Stimulated activated CD4-positive, alpha-beta T cell treated with anti-CD3 and anti-CD28 coated beads, Interleukin-15, amount 100 ng/mL, for 24 hours (primary cell): ENCODE measurements around the gene MAGEB10.
"Not testable (repeated sequence)": the region's sequence is repeated elsewhere in the genome, so short reads cannot be mapped to it uniquely, and the experiment has no call there.

Experiments used
- DNase-seq: peaks from one replicate; pipeline ENCODE4 v3.0.0-alpha.2; 2020

MAGEB10 gene, protein sequence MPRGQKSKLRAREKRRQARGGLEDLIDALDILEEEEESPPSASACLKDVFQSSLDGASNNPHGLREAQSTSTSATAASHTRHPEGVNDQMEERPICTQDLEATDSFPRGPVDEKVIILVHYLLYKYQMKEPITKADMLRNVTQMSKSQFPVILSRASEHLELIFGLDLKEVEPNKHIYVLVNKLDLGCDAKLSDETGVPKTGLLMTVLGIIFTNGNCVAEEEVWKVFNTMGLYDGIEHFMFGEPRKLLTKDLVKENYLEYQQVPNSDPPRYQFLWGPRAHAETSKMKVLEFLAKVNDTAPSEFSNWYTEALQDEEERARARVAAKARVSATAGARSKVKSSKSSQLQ

DNA sequence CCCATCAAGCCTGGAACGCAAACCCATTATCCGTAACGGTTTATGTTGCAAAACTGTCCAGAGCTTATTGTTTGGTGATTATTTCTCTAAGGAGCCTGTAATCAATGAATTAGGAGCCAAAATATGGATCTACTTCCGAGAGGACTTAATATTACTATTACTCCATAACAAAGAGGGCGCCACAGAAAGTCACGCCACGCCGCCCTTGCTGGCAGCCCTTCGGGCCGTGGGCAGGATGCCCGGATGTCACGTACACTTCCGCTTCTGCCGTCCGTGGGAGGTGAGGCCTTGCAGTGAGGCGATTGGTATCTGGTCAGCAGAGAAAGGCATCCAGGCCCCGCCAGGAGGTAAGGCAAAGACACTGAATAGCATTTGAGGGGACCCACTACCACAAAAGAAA, at the start of gene MAGEB10:
Gene MAGEB10 (plus strand): TSS at position 301 of the 400 bp plus-strand sequence. CDS start 13,317 bp downstream, outside the sequence.
- DNase-seq, result no peak

- no peak for DNase-seq
Measured at GRCh38 chrX:27765718-27766117, 42.1 kb upstream of the MAGEB10 start.

- DNase-seq, result no peak
Measured at GRCh38 chrX:27767387-27767786, 40.4 kb upstream of the MAGEB10 start.

GRCh38 chrX:27775984-27776383, 31.8 kb upstream of the MAGEB10 start:
- DNase-seq, result no peak

- DNase-seq, result no peak
Measured at GRCh38 chrX:27796640-27797257, 11.0 kb upstream of the MAGEB10 start.

- no peak for DNase-seq
Measured at GRCh38 chrX:27797575-27797974, 10.2 kb upstream of the MAGEB10 start.

DNA sequence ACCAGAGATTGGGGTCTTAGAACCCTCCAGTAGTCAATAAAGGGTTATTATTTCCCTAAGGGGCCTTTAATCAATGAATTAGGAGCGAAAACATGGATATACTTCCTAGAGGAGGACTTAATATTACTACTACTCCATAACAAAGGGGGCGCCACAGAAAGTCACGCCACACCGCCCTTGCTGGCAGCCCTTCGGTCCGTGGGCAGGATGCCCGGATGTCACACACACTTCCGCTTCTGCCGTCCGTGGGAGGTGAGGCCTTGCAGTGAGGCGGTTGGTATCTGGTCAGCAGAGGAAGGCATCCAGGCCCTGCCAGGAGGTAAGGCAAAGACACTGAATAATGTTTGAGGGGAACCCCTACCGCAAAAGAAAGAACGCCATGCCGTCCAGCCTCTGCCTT, 436 bp downstream of the MAGEB10 start:
- no peak for DNase-seq

GRCh38 chrX:27808991-27809859, 1.4 kb downstream of the MAGEB10 start:
- DNase-seq, result not testable (repeated sequence)

GRCh38 chrX:27815209-27815608, 7.4 kb downstream of the MAGEB10 start:
- no peak for DNase-seq

- no peak for DNase-seq
Measured at GRCh38 chrX:27823812-27824211, 16.0 kb downstream of the MAGEB10 start.

DNA sequence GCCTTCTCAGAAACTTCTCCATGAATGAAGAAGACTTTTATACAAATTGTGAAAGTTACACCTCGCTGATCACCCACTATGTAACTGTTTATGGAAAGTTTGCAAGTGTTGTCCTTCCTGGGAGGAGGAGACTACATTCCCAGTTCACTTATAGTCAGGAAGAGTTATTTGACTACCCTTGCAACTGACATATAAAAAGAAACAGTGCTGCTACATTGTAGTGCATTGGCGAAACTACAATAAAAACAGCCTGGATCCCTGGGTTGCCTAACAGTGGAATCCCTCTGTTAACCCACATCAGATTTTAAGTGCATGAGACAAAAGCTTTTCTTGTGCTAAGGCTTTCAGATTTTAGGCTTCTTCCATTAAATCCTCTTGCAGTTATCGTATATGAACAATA, 30.4 kb downstream of the MAGEB10 start:
- no peak for DNase-seq

DNA sequence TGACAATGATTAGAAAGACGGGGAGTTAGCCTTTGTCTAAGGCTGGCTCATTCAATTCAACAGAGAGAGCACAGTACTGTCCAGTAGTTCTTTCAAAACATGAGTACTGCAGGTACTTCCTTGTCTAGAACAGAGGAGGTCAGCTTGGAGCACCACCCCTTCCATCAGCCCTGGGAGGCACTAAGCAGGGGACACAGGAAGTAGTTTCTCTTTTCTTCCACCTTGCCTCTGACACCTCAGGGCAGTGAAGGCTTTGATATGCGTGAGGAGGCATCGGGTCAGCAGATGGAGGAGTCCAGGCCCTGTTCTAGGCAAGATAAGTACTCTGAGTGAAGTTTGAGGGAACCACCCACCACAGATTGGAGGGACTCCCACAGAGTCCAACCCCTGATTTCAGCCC, 33.1 kb downstream of the MAGEB10 start:
- DNase-seq, result no peak

GRCh38 chrX:27842859-27843258, 35.1 kb downstream of the MAGEB10 start:
- DNase-seq, result no peak

DNA sequence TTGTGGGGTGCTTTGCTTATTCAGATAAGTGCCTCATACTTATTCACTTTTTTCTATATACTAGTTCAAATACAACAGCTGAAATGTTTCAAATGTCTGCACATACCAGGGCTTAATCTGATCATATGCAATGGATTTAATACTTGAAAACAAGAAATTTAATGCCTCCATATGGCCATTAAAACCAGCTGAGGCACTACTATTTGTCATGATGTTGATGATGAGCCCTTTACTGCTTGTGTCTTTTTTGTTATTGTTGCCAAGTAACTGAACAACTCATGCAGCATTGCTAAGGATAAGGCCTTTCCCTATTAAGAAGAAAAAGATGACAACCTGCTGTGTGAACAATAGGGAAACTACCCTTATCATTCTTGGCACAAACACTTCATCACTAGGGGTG, 52.5 kb downstream of the MAGEB10 start:
- DNase-seq, result no peak

DNA sequence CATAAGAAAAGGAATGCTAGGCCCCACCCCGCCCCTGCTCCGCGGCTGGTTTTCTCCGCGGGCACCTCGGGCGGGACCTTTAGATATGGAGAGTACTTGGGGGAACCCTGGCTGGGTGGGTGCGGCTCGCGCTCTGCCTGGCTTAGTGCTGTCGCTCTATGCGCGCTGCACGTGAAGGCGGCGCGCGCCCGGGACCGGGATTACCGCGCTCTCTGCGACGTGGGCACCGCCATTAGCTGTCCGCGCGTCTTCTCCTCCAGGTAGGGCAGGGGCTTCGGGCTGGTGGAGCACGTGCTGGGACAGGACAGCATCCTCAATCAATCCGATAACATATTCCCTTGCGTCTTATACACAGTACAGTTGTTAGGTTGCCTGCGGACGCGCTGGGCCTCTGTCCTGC, 56.0 kb downstream of the MAGEB10 start:
- DNase-seq, result no peak
